Ascending aorta (tissue), 2 donors: ENCODE measurements around the gene OTUB1. TPM values are rescaled to one million over a fixed set of nuclear protein-coding genes. Genes with fewer than 3 reads are reported as not detected.

ENCODE experiments used
- DNase-seq, 2 donors: peaks; one replicate each; pipeline ENCODE4 v3.0.0-alpha.2; 2019; ENCODE audit warnings: low spot score in 2 of 2
- H3K27ac ChIP-seq, 2 donors: fragments of 200-600 bp; sonication (generic); one replicate each; pipeline ENCODE4 v1.5.1; 2016 to 2017; ENCODE audit warnings: mild to moderate bottlenecking in 1 of 2
- H3K27me3 ChIP-seq: fragments of 200-600 bp; sonication (generic); one replicate; pipeline ENCODE4 v1.5.1; 2017
- H3K36me3 ChIP-seq, 2 donors: fragments of 200-600 bp; sonication (generic); one replicate each; pipeline ENCODE4 v1.5.1; 2016
- H3K4me1 ChIP-seq, 2 donors: fragments of 200-600 bp; sonication (generic); one replicate each; pipeline ENCODE4 v1.5.1; 2016 to 2017; ENCODE audit warnings: mild to moderate bottlenecking in 1 of 2
- H3K4me3 ChIP-seq, 2 donors: fragments of 200-600 bp; sonication (generic); one replicate each; pipeline ENCODE4 v1.5.1; 2016 to 2017; ENCODE audit warnings: mild to moderate bottlenecking in 1 of 2
- H3K9me3 ChIP-seq, 2 donors: fragments of 200-600 bp; sonication (generic); one replicate each; pipeline ENCODE4 v1.5.1; 2016
- intact Hi-C: fragments of 100-400 bp; cut with DNase I; formaldehyde crosslinking; loops from one replicate; pipeline ENCODE4 v1.15.1; 2023
- total RNA-seq: library from RNA; depleted of rRNA; stranded (reverse); fragments of >200 nt; gene quantifications from one replicate; pipeline ENCODE4 v1.1.0, GENCODE V29; 2016
- TF ChIP-seq, protein P1 (sequence below), 3 experiments: fragments of 200-600 bp in 2 of 3; fragments of 450-650 bp in 1 of 3; sonication (generic) in 2 of 3; IDR thresholded peaks; one replicate each; pipeline ENCODE4 v1.5.1; 2016 to 2019; ENCODE audit warnings: antibody characterized with exemption in 3 of 3, mild to moderate bottlenecking in 1 of 3, moderate library complexity in 1 of 3

Gene OTUB1
- total RNA-seq, 1 donor from 2014 or later = 89.4 TPM

GRCh38 chr11:64018310-64018709 is 32.1 kb downstream of the OTUB1 start:
- intact Hi-C loops = no loop called here
- Histone ChIP-seq H3K4me1 (no peaks in the 10 kb centered on the region), H3K27ac (no peak overlapping the region), H3K36me3 (no peaks in the 10 kb centered on the region), H3K4me3 (no peak overlapping the region), H3K27me3 (no peaks in the 10 kb centered on the region), H3K9me3 (no peaks in the 10 kb centered on the region)
- DNase-seq = no peak
- TF ChIP-seq, protein P1, sequence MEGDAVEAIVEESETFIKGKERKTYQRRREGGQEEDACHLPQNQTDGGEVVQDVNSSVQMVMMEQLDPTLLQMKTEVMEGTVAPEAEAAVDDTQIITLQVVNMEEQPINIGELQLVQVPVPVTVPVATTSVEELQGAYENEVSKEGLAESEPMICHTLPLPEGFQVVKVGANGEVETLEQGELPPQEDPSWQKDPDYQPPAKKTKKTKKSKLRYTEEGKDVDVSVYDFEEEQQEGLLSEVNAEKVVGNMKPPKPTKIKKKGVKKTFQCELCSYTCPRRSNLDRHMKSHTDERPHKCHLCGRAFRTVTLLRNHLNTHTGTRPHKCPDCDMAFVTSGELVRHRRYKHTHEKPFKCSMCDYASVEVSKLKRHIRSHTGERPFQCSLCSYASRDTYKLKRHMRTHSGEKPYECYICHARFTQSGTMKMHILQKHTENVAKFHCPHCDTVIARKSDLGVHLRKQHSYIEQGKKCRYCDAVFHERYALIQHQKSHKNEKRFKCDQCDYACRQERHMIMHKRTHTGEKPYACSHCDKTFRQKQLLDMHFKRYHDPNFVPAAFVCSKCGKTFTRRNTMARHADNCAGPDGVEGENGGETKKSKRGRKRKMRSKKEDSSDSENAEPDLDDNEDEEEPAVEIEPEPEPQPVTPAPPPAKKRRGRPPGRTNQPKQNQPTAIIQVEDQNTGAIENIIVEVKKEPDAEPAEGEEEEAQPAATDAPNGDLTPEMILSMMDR (IDR thresholded peaks at IDR 0.05) = no peak

- TF ChIP-seq, protein P1 (IDR thresholded peaks at IDR 0.05) = no peak
- Histone ChIP-seq H3K27me3 (no peaks in the 10 kb centered on the region), H3K4me3 (no peak overlapping the region), H3K4me1 (no peaks in the 10 kb centered on the region), H3K36me3 (no peaks in the 10 kb centered on the region), H3K27ac (no peak overlapping the region), H3K9me3 (no peaks in the 10 kb centered on the region)
- no peak for DNase-seq
- intact Hi-C loops = no loop called here
Measured at GRCh38 chr11:64019106-64020037, 33.1 kb downstream of the OTUB1 start.

GRCh38 chr11:64020976-64021756 is 34.9 kb downstream of the OTUB1 start:
- no peaks in the 10 kb centered on the region for H3K27me3 ChIP-seq
- TF ChIP-seq, protein P1 (IDR thresholded peaks at IDR 0.05) = no peak

GRCh38 chr11:64021757-64022093 is 35.5 kb downstream of the OTUB1 start:
- no peaks in the 10 kb centered on the region for H3K27me3 ChIP-seq
- H3K4me3 ChIP-seq = no peak overlapping the region
- H3K36me3 ChIP-seq = no peaks in the 10 kb centered on the region
- intact Hi-C loops = no loop called here
- H3K9me3 ChIP-seq = no peaks in the 10 kb centered on the region
- no peaks in the 10 kb centered on the region for H3K4me1 ChIP-seq
- TF ChIP-seq, protein P1 (IDR thresholded peaks at IDR 0.05) = no peak
- DNase-seq = no peak
- H3K27ac ChIP-seq = no peak overlapping the region

More at GRCh38 chr11:64020976-64021756, 34.9 kb downstream of the OTUB1 start:
- Histone ChIP-seq H3K36me3 (no peaks in the 10 kb centered on the region), H3K4me1 (no peaks in the 10 kb centered on the region), H3K27ac (no peak overlapping the region), H3K9me3 (no peaks in the 10 kb centered on the region), H3K4me3 (no peak overlapping the region)
- no peak for DNase-seq
- intact Hi-C loops = no loop called here

- no peak for DNase-seq
- H3K27ac ChIP-seq = no peak overlapping the region
Measured at GRCh38 chr11:64022125-64022784, 36.0 kb downstream of the OTUB1 start.

More at GRCh38 chr11:64022125-64022784, 36.0 kb downstream of the OTUB1 start:
- no peaks in the 10 kb centered on the region for H3K27me3 ChIP-seq
- H3K36me3 ChIP-seq = no peaks in the 10 kb centered on the region
- intact Hi-C loops = no loop called here
- H3K4me3 ChIP-seq = no peak overlapping the region
- TF ChIP-seq, protein P1 (IDR thresholded peaks at IDR 0.05) = no peak
- H3K4me1 ChIP-seq = no peaks in the 10 kb centered on the region
- H3K9me3 ChIP-seq = no peaks in the 10 kb centered on the region
